Fibroblast of skin of right biceps (primary cell): ENCODE measurements around the gene ORC5.
"Not testable (repeated sequence)": the region's sequence is repeated elsewhere in the genome, so short reads cannot be mapped to it uniquely, and the experiment has no call there.

Experiments
- DNase-seq: peaks from one replicate; pipeline ENCODE4 v3.0.0-alpha.2; 2013

ORC5 gene

DNA sequence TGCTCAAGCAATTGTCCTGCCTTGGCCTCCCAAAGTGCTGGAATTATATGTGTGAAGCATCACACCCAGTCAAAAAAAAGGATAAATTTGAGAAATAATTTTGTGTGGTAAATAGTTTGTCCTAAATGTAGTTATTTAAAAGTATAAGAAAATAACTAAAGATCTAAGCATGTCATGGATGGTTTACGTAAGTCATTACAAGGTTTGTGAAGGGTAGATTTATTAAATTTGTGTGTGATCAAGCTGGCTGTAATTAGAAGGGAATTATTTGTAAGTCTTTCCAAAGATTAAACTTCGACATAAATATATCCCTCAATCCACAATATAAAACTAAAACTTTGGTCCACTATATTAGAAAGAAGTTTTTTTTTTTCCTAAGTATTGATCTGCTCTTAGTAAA is 28.6 kb downstream of the ORC5 start:
- peak; percentile 7 for DNase-seq

DNA sequence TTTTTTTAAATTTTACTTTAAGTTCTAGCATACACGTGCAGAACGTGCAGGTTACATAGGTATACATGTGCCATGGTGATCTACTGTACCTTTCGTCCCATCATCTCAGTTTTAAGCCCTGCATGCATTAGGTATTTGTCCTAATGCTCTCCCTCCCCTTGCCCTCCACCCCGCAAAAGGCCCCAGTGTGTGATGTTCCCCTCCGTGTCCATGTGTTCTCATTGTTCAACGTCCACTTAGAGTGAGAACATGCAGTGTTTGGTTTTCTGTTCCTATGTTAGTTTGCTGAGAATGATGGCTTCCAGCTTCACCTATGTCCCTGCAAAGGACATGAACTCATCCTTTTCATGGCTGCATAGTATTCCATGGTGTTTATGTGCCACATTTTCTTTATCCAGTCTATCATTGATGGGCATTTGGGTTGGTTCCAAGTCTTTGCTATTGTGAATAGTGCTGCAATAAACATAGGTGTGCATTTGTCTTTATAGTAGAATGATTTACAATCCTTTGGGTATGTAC is 30.2 kb downstream of the ORC5 start:
- DNase-seq: not testable (repeated sequence)

DNA sequence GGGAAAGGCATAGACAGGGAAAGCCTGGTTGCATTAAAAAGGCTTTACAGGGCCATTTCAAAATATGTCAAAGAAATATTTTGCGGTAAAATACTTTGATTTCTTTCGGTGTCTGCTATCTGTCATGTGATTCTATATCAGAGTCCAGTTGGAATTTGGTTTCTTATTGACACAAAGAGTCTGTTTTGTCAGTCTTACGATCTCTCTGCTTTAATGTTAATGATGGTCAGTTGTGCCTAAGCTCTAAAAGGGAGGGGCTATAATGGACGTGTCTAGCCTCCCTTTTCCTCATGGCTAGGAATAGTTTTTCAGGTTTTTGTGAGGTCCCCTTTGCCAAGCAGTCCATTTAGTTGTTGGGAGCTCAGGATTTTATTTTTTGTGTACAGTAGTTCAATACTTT is 31.5 kb downstream of the ORC5 start:
- no peak for DNase-seq

DNA sequence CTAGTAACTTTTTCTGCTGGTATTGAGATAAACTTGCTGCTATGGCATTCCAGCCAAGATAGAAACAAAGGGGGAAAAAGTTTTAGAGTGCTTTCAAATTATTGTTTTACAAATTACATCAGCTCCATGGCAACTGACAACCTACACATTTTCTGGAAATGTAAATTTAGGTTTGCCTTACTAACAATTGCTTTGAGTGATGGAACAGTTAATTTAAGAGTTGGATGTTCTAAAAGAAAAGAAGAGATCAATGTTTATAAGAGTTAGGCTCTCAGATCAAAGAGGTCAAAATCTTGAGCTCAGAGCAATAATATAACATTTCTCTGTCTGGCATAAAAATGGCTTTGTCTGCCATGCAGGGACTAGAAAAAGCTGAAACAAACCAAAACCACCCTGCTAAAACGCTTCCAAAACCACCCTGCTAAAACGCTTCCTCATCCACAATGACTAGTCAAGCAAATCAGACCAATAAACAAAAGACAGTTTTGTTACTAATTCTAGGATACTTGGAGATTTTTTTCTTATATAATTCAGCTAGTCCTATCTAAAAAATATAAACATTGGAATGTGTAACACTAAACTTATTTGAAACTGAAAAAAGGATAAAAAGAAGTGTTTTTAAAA is 32.3 kb downstream of the ORC5 start:
- DNase-seq: no peak

DNA sequence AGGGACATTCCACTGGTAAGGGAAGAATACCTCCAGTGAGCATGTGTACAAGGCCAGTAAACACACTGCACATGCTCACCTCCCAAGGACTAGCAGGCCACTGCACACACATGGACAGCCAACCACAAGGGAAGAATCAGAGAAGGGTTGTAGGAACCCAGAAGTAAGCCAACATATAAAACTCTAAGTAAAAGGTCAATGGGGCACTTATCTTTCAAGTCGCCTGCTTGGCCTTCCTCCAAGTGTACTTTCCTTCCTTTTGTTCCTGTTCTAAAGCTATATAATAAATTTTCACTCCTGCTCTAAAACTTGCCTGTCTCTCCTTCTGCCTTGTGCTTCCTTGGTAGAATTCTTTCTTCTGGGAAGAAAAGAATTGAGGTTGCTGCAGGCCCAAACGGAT is 33.0 kb downstream of the ORC5 start:
- no peak for DNase-seq

DNA sequence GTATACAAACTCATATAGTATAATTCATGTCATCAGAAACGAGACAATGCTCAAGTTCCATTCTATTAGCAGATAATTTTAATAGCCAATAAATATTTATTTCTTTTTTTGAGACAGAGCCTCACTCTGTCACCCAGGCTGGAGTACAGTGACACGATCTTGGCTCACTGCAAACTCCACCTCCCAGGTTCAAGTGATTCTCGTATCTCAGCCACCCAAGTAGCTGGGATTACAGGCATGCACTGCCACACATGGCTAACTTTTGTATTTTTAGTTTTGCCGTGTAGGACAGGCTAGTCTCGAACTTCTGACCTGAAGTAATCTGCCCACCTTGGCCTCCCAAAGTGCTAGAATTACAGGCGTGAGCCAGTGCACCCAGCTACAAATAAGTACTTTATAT is 45.7 kb downstream of the ORC5 start:
- no peak for DNase-seq

DNA sequence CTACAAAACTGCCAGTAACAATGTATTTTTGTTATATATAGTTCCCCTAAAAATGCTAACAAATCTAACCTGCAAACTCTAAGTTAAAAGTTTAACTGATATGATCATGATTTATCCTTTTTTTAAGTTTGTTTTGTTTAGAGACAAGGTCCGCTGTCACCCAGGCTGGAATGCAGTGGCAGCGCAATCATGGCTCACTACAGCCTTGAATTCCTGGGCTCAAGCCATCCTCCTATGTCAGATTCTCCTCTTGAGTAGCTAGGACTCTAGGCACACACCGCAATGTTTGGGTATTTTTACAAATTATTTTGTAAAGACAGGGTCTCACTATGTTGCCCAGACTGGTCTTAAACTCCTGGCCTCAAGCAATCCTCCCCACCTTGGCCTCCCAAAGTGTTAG is 46.6 kb downstream of the ORC5 start:
- no peak for DNase-seq

DNA sequence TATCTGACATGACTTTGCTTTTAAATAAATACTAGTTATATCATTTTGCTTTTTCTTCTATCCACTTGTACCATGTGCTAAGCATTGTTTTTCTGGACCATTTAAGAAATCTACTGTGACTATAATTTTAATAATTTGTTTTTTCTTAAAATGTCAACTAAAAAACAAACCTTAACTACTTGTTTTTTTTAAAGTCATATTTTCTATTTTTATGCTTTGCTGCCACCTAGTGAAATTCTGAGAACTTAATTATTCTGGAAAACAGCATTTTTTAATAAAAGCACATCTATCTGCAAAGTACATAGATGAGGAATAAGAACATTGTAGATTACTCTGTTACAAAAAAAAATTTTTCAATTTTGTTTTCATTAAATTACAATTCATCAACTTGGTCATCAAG is 47.4 kb downstream of the ORC5 start:
- DNase-seq: peak; percentile 4

DNA sequence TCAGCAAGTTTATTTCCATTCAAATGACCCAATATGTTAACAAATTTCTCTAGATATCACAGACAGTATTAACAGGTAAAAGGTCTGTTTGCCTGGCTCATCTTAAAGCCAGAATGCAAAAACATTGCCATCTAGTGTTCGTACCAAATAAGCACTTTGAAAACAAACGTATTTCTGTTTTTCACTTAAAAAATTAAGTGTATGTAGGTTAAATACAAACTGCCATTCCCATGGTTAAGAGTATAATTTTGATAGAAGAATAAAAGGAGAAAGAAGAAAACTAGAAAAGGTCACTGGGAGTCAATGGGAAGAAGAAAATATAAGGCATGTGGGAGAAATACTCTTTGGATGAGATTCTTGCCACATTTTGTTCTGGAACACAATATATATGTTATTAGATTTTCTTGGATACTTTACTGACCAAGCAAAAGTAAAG is 51.0 kb downstream of the ORC5 start:
- peak; percentile 18 for DNase-seq

DNA sequence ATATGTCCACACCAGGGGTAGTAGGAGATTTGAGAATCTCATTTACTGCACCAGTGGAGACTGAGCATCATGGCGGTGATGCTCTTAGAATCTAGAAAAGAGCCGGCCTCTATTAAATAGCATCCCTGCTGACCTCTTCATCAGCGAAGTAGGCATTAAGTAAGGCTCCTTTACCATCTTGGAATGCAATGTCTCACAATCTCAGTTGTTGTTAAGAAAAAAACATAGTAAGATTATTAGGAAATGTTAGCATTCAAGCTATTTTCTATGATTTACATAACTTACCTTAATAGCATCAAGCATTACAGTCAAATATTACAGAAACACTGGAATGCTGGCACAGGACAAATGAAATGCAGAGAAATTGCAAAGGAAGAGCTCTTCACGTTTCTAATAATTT is 54.5 kb downstream of the ORC5 start:
- no peak for DNase-seq

DNA sequence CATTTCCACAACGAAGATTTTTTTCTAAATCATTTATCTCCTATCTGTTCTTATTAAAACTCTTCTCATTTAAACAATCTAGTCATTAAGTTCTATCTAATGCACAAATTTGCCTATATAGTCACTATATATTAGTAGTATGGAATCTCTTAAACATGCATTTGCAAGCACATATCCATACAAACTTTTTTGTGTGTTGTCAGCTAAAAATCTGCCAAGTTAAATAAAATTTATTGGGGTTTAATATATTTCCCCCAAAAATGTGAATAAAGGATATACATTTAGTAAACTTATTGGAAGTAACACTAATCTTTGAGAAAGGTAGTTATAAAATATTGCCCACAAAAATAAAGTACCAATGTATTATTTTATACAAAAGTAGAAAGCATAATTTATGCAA is 55.3 kb downstream of the ORC5 start:
- no peak for DNase-seq

DNA sequence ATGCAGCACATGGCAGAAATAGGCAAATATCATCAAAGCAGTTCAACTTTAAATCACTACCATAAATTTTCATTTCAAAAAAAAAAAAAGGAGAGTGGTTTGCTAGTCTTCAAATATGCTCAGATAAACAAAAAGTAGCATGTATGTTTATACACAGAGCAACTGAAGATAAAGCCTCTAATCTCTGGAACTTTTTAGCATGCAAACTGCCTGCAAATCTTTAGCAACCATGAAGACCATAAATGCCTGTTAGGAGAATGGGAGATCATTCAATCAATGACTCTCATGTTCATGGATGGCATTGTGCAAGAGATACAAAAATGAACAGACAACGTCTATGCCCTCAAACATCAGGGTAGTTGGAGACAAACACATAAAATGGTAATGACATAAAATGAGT is 57.3 kb downstream of the ORC5 start:
- DNase-seq: no peak

DNA sequence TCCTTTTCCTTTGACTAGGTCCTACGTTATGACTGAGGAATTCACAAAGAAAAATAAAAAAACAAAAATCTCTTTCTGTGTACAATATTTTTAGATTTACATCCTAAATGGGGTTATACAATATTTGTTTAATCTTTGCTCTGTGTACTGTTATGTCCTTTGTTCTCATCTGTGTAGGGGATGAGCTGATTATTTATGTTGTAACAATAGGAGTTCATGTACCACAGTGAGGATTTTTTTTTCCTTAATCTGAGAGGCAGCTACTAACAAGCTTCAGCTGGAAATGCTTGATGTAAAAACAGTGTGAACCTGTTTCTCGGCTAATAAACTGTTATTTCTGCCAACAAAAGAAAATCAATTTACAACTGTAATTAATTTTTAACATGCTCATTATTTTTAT is 58.0 kb downstream of the ORC5 start:
- no peak for DNase-seq

DNA sequence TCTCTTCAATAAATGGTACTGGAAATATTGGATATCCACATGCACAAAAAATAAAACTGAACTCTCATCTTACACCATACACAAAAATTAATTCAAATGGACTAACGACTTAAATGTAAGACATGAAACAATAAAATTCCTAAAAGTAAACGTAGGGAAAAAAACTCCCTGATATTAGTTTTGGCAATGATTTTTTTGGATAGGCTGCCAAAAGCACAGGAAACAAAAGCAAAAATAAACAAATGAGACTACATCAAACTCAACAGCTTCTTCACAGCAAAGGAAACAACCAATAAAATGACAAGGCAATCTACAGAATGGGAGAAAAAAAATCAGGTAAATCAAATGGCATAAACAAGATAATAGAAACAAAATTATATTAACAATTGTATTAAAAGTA is 65.7 kb downstream of the ORC5 start:
- no peak for DNase-seq

DNA sequence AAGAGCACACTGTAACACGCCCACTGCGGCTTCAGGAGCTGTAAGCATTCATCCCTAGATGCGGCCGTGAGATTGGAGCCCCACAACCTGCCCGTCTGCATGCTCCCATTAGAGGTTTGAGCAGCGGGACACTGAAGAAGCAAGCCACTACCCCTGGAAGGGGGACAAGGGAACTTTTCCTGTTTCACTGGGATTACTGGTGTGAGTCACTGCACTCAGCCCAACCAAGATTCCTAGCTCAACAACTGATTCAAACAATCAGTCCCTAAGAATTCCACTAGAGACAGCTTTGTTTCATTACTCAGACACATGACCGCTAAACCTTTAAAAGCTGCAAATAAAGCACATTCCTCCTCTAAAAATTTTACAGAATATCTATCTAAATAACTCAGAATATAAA is 69.8 kb downstream of the ORC5 start:
- peak; percentile 66 for DNase-seq

DNA sequence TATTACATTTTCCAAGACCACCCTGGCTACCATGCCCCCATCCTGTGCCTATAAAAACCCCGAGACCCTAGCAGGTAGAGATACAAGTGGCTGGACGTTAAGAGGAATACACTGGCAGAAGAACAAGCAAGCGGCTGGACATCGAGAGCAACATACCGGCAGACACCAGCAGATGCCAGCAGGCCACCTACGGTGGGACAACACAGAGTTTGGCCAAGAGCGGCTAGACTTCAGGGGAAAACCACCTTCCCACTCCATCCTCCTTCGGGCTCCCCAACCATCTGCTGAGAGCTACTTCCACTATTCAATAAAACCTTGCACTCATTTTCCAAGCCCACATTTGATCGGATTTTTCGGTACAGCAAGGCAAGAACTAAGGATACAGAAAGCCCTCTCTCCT is 70.3 kb downstream of the ORC5 start:
- DNase-seq: no peak

DNA sequence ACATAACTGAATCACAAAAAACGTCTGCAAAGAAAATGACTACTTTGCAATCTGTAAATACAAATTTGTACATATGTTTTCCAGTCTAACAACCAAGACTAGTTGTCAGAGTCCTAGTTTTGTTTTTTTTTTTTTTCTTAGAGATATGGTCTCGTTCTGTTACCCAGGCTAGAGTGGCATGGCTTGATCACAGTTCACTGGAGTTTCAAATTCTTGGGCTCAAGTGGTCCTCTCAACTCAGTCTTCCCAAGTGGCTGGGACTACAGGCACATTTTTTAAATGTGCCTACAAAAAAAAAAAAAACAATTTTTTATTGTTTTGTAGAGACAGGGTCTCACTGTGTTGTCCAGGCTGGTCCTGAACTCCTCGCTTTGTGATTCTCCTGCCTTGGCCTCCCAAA is 70.8 kb downstream of the ORC5 start:
- DNase-seq: no peak

DNA sequence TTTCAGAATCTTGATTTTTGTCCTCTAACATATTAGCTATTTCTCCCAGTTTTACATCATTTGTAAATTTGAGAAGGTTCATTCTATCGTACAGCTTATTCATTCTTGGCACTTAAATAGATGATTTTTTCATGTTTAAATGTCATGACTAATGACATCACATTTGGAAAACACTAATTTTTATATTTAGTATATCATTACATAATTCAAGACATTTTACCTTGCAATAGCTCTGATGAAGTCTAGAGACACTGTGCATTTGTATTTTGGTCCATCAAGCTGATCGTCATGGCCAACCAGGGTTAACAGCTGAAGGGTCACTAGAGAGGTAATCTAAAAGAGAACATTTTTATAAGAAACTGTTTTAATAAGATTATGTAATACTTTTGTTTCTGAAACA is 71.3 kb downstream of the ORC5 start:
- no peak for DNase-seq

DNA sequence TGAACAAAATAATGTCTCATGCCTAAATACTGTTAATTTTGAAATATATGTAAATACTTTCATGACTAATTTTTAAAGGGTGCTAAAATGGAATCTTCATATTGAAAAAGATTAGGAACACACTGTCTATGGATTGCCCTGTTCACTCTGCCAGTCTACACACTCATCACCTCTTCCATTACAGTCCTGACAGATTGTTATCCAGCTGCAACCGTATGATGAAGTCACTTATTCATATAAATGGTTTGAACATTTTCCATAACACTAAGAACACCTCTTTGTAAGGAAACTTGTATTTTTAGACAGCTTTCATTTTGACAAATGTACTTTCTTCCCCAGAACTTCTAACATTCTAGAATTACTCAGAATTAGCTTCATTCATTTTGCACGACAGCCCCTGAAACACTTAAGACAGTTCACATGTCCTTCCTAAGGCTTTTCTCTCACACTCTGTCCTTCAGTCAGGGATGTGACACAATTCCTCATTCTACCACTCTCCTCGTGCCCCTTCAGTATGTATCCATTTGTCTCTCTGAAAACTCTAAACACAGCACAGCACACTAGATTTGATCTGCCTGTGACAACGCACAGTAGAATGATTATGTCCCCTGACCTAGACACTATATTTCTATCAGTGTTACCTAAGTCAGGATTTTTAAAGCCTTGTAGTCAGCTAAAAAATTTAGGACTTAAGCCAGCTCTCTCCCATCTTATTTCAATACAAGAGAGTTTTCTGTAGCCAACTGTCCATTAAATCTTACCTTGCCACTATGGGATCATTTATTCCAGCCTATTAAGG is 71.9 kb downstream of the ORC5 start:
- DNase-seq: no peak

DNA sequence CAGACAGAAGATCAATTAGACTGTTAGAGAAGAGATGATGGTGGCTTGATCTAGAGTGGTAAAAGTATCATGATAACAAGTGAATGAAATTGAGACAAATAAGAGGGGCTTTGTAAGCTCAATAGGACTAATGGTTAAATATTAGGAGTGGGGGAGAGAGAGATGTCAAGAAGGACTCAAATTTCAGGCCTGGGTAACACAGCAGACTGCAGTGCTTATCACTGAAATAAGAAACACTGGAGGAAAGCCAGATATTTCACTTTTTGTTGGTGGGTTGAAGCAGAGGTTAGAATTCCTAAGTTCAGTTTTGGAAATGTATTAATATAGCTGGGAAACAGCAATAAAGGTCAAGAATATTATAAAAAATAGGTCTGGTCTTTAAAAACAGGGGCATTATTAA is 74.6 kb downstream of the ORC5 start:
- DNase-seq: no peak

DNA sequence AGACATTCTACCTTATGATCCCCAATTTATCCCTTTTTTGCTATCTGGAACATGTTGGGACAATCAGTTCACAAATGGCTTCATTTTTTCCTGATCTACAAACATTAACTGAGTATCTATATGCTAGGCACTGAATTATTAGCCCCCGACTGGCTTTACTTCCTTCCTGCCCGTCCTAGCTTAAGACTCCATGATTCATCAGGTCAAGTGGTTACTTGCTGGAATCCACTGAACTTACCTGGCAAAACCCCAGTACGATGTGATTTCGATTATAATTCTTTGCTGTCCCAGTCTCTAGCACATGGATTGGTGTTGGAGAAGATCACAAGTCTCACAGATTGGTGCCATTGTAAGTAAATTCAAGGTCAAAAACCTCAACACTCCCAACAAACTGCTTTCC is 77.1 kb downstream of the ORC5 start:
- no peak for DNase-seq

DNA sequence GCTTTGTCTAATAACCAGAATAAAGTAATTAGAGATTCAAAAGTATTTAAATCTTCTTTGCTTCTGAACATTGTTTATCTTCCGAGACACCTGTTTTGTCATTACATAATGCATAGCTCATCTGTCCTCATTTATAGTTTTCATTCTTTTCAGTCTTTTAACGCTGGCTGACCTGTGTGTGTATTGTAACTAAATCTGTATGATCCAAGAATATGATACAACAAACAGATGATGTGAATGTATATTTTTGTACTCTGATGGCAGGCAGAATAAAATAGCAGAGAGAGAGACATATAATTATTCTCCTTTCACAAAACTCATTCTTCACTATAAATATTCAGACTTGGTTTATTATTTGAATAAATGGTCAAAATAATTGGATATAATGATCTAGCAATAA is 80.6 kb downstream of the ORC5 start:
- DNase-seq: no peak

DNA sequence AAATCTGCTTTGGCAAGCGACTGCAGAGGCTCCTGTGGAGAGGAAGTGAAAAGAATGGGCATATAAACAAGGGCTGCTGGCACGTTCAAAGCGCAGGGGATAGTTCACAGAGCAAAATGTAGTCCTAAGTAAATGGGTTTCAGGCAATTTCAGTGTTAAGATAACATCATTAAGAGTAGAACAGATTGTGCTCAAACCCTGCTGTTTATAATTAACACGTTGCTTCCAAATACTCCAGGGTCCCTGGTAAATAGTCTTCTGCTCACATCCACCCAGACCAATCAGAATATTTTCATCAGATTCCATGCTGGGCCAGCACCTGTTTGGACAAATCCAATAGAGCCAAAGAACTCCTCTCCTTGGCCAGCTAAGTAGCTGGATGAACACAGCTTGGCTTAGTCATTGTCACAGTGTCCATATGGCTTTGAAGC is 81.4 kb downstream of the ORC5 start:
- DNase-seq: no peak

DNA sequence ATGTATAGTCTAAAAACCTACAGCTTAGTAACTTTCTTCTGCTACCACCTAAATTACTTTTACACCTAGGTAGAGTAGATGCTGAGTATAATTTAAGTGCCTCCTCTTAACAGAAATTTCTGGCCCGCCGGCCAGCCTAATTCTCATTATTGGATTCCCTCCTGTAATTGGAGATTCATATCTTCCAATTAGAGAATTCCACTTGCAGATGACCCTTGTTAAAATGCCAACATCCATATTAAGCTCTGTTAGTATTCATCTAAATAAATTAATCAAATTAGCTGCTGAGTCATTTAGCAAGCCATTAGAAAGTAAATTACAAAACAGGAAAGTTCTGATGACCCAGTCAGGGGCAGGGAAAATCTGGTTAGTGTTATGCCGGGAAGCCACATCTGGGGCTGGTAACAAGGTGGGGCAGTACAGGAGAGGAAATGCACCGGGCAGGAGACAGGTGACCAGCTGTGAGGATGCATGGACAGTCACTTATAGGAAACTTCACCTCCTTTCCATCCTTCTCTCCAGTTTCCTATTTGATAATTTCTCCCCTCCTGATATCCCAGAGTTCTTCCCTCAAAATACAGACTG is 82.8 kb downstream of the ORC5 start:
- no peak for DNase-seq
